K562 (cell line): Measurements from ENCODE around the gene TXNL4A. TPM values are rescaled to one million over a fixed set of nuclear protein-coding genes. Genes with fewer than 3 reads are reported as not detected.
"Not testable (repeated sequence)": the region's sequence is repeated elsewhere in the genome, so short reads cannot be mapped to it uniquely, and the experiment has no call there.

Experiments used
- FOSL1 ChIP-seq: fragments of 200-800 bp; sonication (Bioruptor generic); conservative IDR thresholded peaks from 2 replicates; pipeline ENCODE4 v1.6.1; 2016; ENCODE audit warnings: missing genetic modification characterization, missing compliant biosample characterization
- HDAC1 ChIP-seq, 2 experiments: fragments of 450-650 bp; IDR thresholded peaks; 2 replicates each; pipeline ENCODE4 v1.6.1; 2016 to 2017; ENCODE audit warnings: inconsistent platforms in 1 of 2, mild to moderate bottlenecking in 1 of 2, moderate library complexity in 1 of 2
- MYC ChIP-seq, 2 experiments: fragments of 250-450 bp in 1 of 2; sonication (Bioruptor Pico) in 1 of 2; IDR thresholded peaks; 2 replicates each; pipeline versions ENCODE4 v1.5.1 to v1.6.1; 2012 to 2021; ENCODE audit warnings: low read depth in 2 of 2, borderline replicate concordance in 1 of 2, improper control_type of control experiment in 1 of 2, low read length in 1 of 2, mild to moderate bottlenecking in 1 of 2, moderate library complexity in 1 of 2
- NCOA2 ChIP-seq, 2 experiments: fragments of 450-650 bp; IDR thresholded peaks; 2 replicates each; pipeline ENCODE4 v1.6.1; 2018; ENCODE audit warnings: mild to moderate bottlenecking in 2 of 2, moderate library complexity in 1 of 2; ENCODE audit not compliant: partially characterized antibody in 2 of 2
- NCOR1 ChIP-seq: fragments of 450-650 bp; IDR thresholded peaks from 2 replicates; pipeline ENCODE4 v1.6.1; 2016; ENCODE audit warnings: mild to moderate bottlenecking, moderate library complexity
- RAD21 ChIP-seq, 2 experiments: fragments of 250-450 bp in 1 of 2; fragments of 450-650 bp in 1 of 2; sonication (Bioruptor Pico) in 1 of 2; formaldehyde crosslinking in 1 of 2; IDR thresholded peaks in 1 of 2; conservative IDR thresholded peaks in 1 of 2; 2 replicates each; pipeline versions ENCODE4 v1.4.0 to v1.8.0; 2020 to 2022; ENCODE audit warnings: mild to moderate bottlenecking in 2 of 2, moderate library complexity in 1 of 2
- RNF2 ChIP-seq: sonication (generic); IDR thresholded peaks from 2 replicates; pipeline ENCODE4 v1.6.1; 2016
- TCF3 ChIP-seq: sonication (generic); formaldehyde crosslinking; IDR thresholded peaks from 2 replicates; pipeline ENCODE4 v1.4.0; 2020; ENCODE audit warnings: mild to moderate bottlenecking, missing genetic modification reagents
- polyA plus RNA-seq, 8 experiments: library from polyadenylated mRNA; depleted of rRNA in 4 of 8; stranded (reverse) in 5 of 8; unstranded in 3 of 8; fragments of >200 nt; fragmentation: Nextera tagmentation in 2 of 8; fragmentation: Illumina TruSeq in 1 of 8; extraction: Ambion mirVana in 2 of 8; extraction: Trizol in 1 of 8; gene quantifications; 2 replicates each; pipeline versions ENCODE4 v1.2.1 to v1.2.3, GENCODE V29; 2011 to 2014; ENCODE audit warnings: inconsistent platforms in 1 of 8, missing spikeins in 1 of 8
- total RNA-seq, 7 experiments: library from RNA; depleted of rRNA in 6 of 7; stranded (reverse); fragments of >200 nt in 6 of 7; fragmentation: Illumina TruSeq in 2 of 7; extraction: Trizol in 2 of 7; gene quantifications; 2 replicates each; pipeline versions ENCODE4 v1.2.1 to v1.2.3, GENCODE V29; 2011 to 2021; ENCODE audit warnings: low replicate concordance in 1 of 7
- TF ChIP-seq, protein P1 (sequence below): fragments of 450-650 bp; IDR thresholded peaks from 2 replicates; pipeline ENCODE4 v1.6.1; 2016; ENCODE audit warnings: mild to moderate bottlenecking, moderate library complexity
- TF ChIP-seq, protein P2 (sequence below): sonication (generic); formaldehyde crosslinking; IDR thresholded peaks from 2 replicates; pipeline ENCODE4 v1.9.0; 2022; ENCODE audit warnings: mild to moderate bottlenecking, missing genetic modification reagents
- TF ChIP-seq, protein P3 (sequence below): fragments of 450-650 bp; IDR thresholded peaks from 2 replicates; pipeline ENCODE4 v1.6.1; 2016; ENCODE audit warnings: low read depth, mild to moderate bottlenecking, moderate library complexity
- TF ChIP-seq, protein P4 (sequence below), 2 experiments: fragments of 450-650 bp; conservative IDR thresholded peaks; 2 replicates each; pipeline ENCODE4 v1.6.1; 2017; ENCODE audit warnings: mild to moderate bottlenecking in 2 of 2, moderate library complexity in 2 of 2

Gene TXNL4A
- total and polyA plus RNA-seq, 9 of the 15 experiments (the other 6 are each of a cell fraction or from before 2014, with no cell fraction given) = 27.0 to 132 (median 87.5) TPM

DNA sequence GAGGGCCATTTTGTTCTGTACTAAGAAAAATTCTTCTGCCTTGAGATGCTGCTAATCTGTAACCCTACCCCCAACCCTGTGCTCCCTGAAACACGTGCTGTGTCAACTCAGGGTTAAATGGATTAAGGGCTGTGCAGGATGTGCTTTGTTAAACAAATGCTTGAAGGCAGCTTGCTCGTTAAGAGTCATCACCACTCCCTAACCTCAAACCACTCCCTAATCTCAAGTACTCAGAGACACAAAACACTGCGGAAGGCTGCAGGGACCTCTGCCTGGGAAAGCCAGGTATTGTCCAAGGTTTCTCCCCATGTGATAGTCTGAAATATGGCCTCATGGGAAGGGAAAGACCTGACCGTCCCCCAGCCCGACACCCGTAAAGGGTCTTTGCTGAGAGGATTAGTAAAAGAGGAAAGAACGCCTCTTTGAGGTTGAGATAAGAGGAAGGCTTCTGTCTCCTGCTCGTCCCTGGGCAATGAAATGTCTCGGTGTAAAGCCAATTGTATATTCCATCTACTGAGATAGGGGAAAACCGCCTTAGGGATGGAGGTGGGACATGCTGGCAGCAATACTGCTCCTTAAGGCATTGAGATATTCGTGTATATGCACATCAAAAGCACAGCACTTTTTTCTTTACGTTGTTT is 28.1 kb downstream of the TXNL4A start (continued):
- TF ChIP-seq, protein P1, sequence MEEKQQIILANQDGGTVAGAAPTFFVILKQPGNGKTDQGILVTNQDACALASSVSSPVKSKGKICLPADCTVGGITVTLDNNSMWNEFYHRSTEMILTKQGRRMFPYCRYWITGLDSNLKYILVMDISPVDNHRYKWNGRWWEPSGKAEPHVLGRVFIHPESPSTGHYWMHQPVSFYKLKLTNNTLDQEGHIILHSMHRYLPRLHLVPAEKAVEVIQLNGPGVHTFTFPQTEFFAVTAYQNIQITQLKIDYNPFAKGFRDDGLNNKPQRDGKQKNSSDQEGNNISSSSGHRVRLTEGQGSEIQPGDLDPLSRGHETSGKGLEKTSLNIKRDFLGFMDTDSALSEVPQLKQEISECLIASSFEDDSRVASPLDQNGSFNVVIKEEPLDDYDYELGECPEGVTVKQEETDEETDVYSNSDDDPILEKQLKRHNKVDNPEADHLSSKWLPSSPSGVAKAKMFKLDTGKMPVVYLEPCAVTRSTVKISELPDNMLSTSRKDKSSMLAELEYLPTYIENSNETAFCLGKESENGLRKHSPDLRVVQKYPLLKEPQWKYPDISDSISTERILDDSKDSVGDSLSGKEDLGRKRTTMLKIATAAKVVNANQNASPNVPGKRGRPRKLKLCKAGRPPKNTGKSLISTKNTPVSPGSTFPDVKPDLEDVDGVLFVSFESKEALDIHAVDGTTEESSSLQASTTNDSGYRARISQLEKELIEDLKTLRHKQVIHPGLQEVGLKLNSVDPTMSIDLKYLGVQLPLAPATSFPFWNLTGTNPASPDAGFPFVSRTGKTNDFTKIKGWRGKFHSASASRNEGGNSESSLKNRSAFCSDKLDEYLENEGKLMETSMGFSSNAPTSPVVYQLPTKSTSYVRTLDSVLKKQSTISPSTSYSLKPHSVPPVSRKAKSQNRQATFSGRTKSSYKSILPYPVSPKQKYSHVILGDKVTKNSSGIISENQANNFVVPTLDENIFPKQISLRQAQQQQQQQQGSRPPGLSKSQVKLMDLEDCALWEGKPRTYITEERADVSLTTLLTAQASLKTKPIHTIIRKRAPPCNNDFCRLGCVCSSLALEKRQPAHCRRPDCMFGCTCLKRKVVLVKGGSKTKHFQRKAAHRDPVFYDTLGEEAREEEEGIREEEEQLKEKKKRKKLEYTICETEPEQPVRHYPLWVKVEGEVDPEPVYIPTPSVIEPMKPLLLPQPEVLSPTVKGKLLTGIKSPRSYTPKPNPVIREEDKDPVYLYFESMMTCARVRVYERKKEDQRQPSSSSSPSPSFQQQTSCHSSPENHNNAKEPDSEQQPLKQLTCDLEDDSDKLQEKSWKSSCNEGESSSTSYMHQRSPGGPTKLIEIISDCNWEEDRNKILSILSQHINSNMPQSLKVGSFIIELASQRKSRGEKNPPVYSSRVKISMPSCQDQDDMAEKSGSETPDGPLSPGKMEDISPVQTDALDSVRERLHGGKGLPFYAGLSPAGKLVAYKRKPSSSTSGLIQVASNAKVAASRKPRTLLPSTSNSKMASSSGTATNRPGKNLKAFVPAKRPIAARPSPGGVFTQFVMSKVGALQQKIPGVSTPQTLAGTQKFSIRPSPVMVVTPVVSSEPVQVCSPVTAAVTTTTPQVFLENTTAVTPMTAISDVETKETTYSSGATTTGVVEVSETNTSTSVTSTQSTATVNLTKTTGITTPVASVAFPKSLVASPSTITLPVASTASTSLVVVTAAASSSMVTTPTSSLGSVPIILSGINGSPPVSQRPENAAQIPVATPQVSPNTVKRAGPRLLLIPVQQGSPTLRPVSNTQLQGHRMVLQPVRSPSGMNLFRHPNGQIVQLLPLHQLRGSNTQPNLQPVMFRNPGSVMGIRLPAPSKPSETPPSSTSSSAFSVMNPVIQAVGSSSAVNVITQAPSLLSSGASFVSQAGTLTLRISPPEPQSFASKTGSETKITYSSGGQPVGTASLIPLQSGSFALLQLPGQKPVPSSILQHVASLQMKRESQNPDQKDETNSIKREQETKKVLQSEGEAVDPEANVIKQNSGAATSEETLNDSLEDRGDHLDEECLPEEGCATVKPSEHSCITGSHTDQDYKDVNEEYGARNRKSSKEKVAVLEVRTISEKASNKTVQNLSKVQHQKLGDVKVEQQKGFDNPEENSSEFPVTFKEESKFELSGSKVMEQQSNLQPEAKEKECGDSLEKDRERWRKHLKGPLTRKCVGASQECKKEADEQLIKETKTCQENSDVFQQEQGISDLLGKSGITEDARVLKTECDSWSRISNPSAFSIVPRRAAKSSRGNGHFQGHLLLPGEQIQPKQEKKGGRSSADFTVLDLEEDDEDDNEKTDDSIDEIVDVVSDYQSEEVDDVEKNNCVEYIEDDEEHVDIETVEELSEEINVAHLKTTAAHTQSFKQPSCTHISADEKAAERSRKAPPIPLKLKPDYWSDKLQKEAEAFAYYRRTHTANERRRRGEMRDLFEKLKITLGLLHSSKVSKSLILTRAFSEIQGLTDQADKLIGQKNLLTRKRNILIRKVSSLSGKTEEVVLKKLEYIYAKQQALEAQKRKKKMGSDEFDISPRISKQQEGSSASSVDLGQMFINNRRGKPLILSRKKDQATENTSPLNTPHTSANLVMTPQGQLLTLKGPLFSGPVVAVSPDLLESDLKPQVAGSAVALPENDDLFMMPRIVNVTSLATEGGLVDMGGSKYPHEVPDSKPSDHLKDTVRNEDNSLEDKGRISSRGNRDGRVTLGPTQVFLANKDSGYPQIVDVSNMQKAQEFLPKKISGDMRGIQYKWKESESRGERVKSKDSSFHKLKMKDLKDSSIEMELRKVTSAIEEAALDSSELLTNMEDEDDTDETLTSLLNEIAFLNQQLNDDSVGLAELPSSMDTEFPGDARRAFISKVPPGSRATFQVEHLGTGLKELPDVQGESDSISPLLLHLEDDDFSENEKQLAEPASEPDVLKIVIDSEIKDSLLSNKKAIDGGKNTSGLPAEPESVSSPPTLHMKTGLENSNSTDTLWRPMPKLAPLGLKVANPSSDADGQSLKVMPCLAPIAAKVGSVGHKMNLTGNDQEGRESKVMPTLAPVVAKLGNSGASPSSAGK = peak; percentile 40
- TF ChIP-seq TCF3 (CRISPR knock-in tag) (peak; percentile 51; the same call in 1 of the 2 replicates), MYC (IDR thresholded peaks at IDR 0.05; ENCODE audit: low read depth, low read length) (peak; percentile 23; the same call in 1 of the 2 replicates), HDAC1 (IDR thresholded peaks at IDR 0.05) (0 out of 4 replicates have a peak, but pooled peaks of 1 of the 2 experiments have one; percentile 24), NCOA2 (IDR thresholded peaks at IDR 0.05; ENCODE audit: partially characterized antibody in 2 of 2) (peak in 1 of 2 experiments; percentile 36), RNF2 (0 out of 2 replicates have a peak, but pooled peaks have one; percentile 39), NCOR1 (peak; percentile 31; the same call in 1 of the 2 replicates), RAD21 (CRISPR knock-in tag; conservative IDR thresholded peaks at IDR 0.05 in 1 of 2, IDR thresholded peaks at IDR 0.05 in 1 of 2) (peak in 1 of 2 experiments; percentile 42; a peak in 1 of 4 replicates), FOSL1 (tag) (0 out of 2 replicates have a peak, but pooled peaks have one; percentile 22)
- not testable (repeated sequence) for TF ChIP-seq MYC (CRISPR knock-in tag; IDR thresholded peaks at IDR 0.05; ENCODE audit: borderline replicate concordance, low read depth)
- TF ChIP-seq, protein P2, sequence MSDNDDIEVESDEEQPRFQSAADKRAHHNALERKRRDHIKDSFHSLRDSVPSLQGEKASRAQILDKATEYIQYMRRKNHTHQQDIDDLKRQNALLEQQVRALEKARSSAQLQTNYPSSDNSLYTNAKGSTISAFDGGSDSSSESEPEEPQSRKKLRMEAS (CRISPR knock-in tag) = peak; percentile 58; the same call in 1 of the 2 replicates
- TF ChIP-seq, protein P3, sequence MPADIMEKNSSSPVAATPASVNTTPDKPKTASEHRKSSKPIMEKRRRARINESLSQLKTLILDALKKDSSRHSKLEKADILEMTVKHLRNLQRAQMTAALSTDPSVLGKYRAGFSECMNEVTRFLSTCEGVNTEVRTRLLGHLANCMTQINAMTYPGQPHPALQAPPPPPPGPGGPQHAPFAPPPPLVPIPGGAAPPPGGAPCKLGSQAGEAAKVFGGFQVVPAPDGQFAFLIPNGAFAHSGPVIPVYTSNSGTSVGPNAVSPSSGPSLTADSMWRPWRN = peak; percentile 81
- TF ChIP-seq, protein P4, sequence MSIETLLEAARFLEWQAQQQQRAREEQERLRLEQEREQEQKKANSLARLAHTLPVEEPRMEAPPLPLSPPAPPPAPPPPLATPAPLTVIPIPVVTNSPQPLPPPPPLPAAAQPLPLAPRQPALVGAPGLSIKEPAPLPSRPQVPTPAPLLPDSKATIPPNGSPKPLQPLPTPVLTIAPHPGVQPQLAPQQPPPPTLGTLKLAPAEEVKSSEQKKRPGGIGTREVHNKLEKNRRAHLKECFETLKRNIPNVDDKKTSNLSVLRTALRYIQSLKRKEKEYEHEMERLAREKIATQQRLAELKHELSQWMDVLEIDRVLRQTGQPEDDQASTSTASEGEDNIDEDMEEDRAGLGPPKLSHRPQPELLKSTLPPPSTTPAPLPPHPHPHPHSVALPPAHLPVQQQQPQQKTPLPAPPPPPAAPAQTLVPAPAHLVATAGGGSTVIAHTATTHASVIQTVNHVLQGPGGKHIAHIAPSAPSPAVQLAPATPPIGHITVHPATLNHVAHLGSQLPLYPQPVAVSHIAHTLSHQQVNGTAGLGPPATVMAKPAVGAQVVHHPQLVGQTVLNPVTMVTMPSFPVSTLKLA (conservative IDR thresholded peaks at IDR 0.05) = peak; percentile 70 to 86
